ENCODE data around the gene RPS6KA2. TPM values are rescaled to one million over a fixed set of nuclear protein-coding genes. Genes with fewer than 3 reads are reported as not detected.

Gene RPS6KA2
- total and polyA plus RNA-seq, 2 donors (not counting 1 experiment from before 2014, with no cell fraction given) = 2.2 to 16.0 TPM

GRCh38 chr6:166463359-166464067 lies 163.5 kb downstream of the RPS6KA2 start:
- H3K9ac ChIP-seq (ENCODE audit: low read length) = no peak overlapping the region
- no peak for TF ChIP-seq CTCF (IDR thresholded peaks at IDR 0.05)
- TF ChIP-seq EZH2 (IDR thresholded peaks at IDR 0.05; ENCODE audit: borderline replicate concordance, insufficient read depth, low read depth, low read length, poor library complexity, severe bottlenecking) = no peak
- Mint-ChIP-seq H3K27me3 (peaks cover 4% of the 10 kb centered on the region), H3K4me1 (peaks cover 35% of the 10 kb centered on the region), H3K27ac (no peak overlapping the region), H3K4me3 (no peak overlapping the region), H3K9me3 (ENCODE audit: insufficient read depth) (no peaks in the 10 kb centered on the region)
- no peaks in the 10 kb centered on the region for H3K79me2 ChIP-seq (ENCODE audit: control insufficient read depth, insufficient read depth, low read length)
- no peak overlapping the region for H2AFZ ChIP-seq (ENCODE audit: insufficient read depth, low read depth, low read length, poor library complexity, severe bottlenecking)
- ChIA-PET POLR2A (no interaction called here), CTCF (no interaction called here)
- intact Hi-C loops (cut with micrococcal nuclease) = no loop called here
- 21% methylated on average over 17 of the region's 23 CpGs for WGBS (ENCODE audit: insufficient coverage)
- ATAC-seq (ENCODE audit: low read depth) = no peak
- no peaks in the 10 kb centered on the region for H3K9me3 ChIP-seq (ENCODE audit: control extremely low read depth in 1 of 3, control insufficient read depth in 2 of 3, insufficient read depth in 1 of 3, low read length in 2 of 3)
- H3K27ac ChIP-seq (ENCODE audit: low read length in 2 of 2) = peak overlapping the region in 1 of 2 donors; percentile 36
- no peak overlapping the region for H3K4me3 ChIP-seq (ENCODE audit: control extremely low read depth in 1 of 5, extremely low read depth in 1 of 5, insufficient read depth in 1 of 5, low read depth in 2 of 5, low read length in 4 of 5)
- no peaks in the 10 kb centered on the region for H4K20me1 ChIP-seq (ENCODE audit: control insufficient read depth, insufficient read depth, low read length, poor library complexity, severe bottlenecking)
- H3K4me2 ChIP-seq (replicated peaks; ENCODE audit: low read depth, low read length, poor library complexity, severe bottlenecking) = peak overlapping the region; percentile 56
- no peak for DNase-seq
- peaks cover 37 to 45% of the 10 kb centered on the region in 2 donors for H3K4me1 ChIP-seq (ENCODE audit: control insufficient read depth in 2 of 2, insufficient read depth in 2 of 2, low read length in 2 of 2)
- no peaks in the 10 kb centered on the region for H3K27me3 ChIP-seq (replicated peaks in 1 of 4; ENCODE audit: control extremely low read depth in 1 of 4, control insufficient read depth in 3 of 4, insufficient read depth in 4 of 4, low read length in 3 of 4)
- no peaks in the 10 kb centered on the region for H3K36me3 ChIP-seq (replicated peaks in 1 of 2; ENCODE audit: control extremely low read depth in 1 of 2, control insufficient read depth in 1 of 2, extremely low read depth in 1 of 2, insufficient read depth in 2 of 2, low read length in 1 of 2)

GRCh38 chr6:166462461-166463135 lies 164.5 kb downstream of the RPS6KA2 start:
- Mint-ChIP-seq H3K4me1 (peaks cover 35% of the 10 kb centered on the region), H3K27ac (no peak overlapping the region), H3K4me3 (peak overlapping the region; percentile 73), H3K9me3 (ENCODE audit: insufficient read depth) (peaks cover 2% of the 10 kb centered on the region), H3K27me3 (peaks cover 4% of the 10 kb centered on the region)
- POLR2A ChIA-PET = no interaction called here
- Histone ChIP-seq H3K4me1 (ENCODE audit: control insufficient read depth in 2 of 2, insufficient read depth in 2 of 2, low read length in 2 of 2) (peaks cover 37 to 45% of the 10 kb centered on the region in 2 donors), H3K4me3 (ENCODE audit: control extremely low read depth in 1 of 5, extremely low read depth in 1 of 5, insufficient read depth in 1 of 5, low read depth in 2 of 5, low read length in 4 of 5) (no peak overlapping the region), H3K36me3 (replicated peaks in 1 of 2; ENCODE audit: control extremely low read depth in 1 of 2, control insufficient read depth in 1 of 2, extremely low read depth in 1 of 2, insufficient read depth in 2 of 2, low read length in 1 of 2) (no peaks in the 10 kb centered on the region), H3K27ac (ENCODE audit: low read length in 2 of 2) (peak overlapping the region in 1 of 2 donors; percentile 36), H3K9me3 (ENCODE audit: control extremely low read depth in 1 of 3, control insufficient read depth in 2 of 3, insufficient read depth in 1 of 3, low read length in 2 of 3) (peaks cover 0 to 3% (median 0%) of the 10 kb centered on the region in 3 donors), H3K9ac (ENCODE audit: low read length) (no peak overlapping the region), H4K20me1 (ENCODE audit: control insufficient read depth, insufficient read depth, low read length, poor library complexity, severe bottlenecking) (no peaks in the 10 kb centered on the region), H2AFZ (ENCODE audit: insufficient read depth, low read depth, low read length, poor library complexity, severe bottlenecking) (peak overlapping the region; percentile 23), H3K4me2 (replicated peaks; ENCODE audit: low read depth, low read length, poor library complexity, severe bottlenecking) (peak overlapping the region; percentile 62), H3K27me3 (replicated peaks in 1 of 4; ENCODE audit: control extremely low read depth in 1 of 4, control insufficient read depth in 3 of 4, insufficient read depth in 4 of 4, low read length in 3 of 4) (no peaks in the 10 kb centered on the region), H3K79me2 (ENCODE audit: control insufficient read depth, insufficient read depth, low read length) (no peaks in the 10 kb centered on the region)
- DNase-seq (peak; percentile 16), ATAC-seq (ENCODE audit: low read depth) (no peak)
- TF ChIP-seq CTCF (IDR thresholded peaks at IDR 0.05) (no peak), EZH2 (IDR thresholded peaks at IDR 0.05; ENCODE audit: borderline replicate concordance, insufficient read depth, low read depth, low read length, poor library complexity, severe bottlenecking) (no peak)
- 89% methylated on average over 22 of the region's 25 CpGs for WGBS (ENCODE audit: insufficient coverage)
- intact Hi-C loops (cut with micrococcal nuclease) = no loop called here
- CTCF ChIA-PET = no interaction called here

All from B cell (primary cell).